Hepatocyte (in vitro differentiated cells): ENCODE measurements around the gene NT5E. TPM values are rescaled to one million over a fixed set of nuclear protein-coding genes. Genes with fewer than 3 reads are reported as not detected.

Experiments used
- DNase-seq: peaks from one replicate; pipeline ENCODE4 v3.0.0-alpha.2; 2016; ENCODE audit warnings: low spot score
- H2AFZ ChIP-seq: fragments of 200-600 bp; sonication (generic); 2 replicates; pipeline ENCODE4 v1.6.0; 2016; ENCODE audit warnings: antibody characterized with exemption, mild to moderate bottlenecking
- H3K27ac ChIP-seq: fragments of 200-600 bp; sonication (generic); 2 replicates; pipeline ENCODE4 v1.5.1; 2016; ENCODE audit warnings: mild to moderate bottlenecking
- H3K27me3 ChIP-seq: fragments of 200-600 bp; sonication (generic); 2 replicates; pipeline ENCODE4 v1.6.1; 2016
- H3K36me3 ChIP-seq: fragments of 200-600 bp; sonication (generic); replicated peaks from 2 replicates; pipeline ENCODE4 v1.5.1; 2016; ENCODE audit warnings: low read depth; ENCODE audit not compliant: insufficient read depth
- H3K4me1 ChIP-seq: fragments of 200-600 bp; sonication (generic); 2 replicates; pipeline ENCODE4 v1.5.1; 2016; ENCODE audit warnings: mild to moderate bottlenecking, moderate library complexity; ENCODE audit not compliant: insufficient read depth
- H3K4me2 ChIP-seq: fragments of 200-600 bp; sonication (generic); 2 replicates; pipeline ENCODE4 v1.6.0; 2016
- H3K4me3 ChIP-seq: fragments of 200-600 bp; sonication (generic); 2 replicates; pipeline ENCODE4 v1.5.1; 2016; ENCODE audit warnings: mild to moderate bottlenecking
- H3K79me2 ChIP-seq: fragments of 200-600 bp; sonication (generic); 2 replicates; pipeline ENCODE4 v1.6.0; 2017; ENCODE audit warnings: mild to moderate bottlenecking
- H3K9me2 ChIP-seq: fragments of 200-600 bp; sonication (generic); replicated peaks from 2 replicates; pipeline ENCODE4 v1.6.0; 2017; ENCODE audit warnings: mild to moderate bottlenecking; ENCODE audit not compliant: insufficient read depth
- H3K9me3 ChIP-seq: fragments of 200-600 bp; sonication (generic); 2 replicates; pipeline ENCODE4 v1.5.1; 2016; ENCODE audit warnings: low read depth, mild to moderate bottlenecking
- H4K20me1 ChIP-seq: fragments of 200-600 bp; sonication (generic); 2 replicates; pipeline ENCODE4 v1.6.0; 2016; ENCODE audit warnings: mild to moderate bottlenecking; ENCODE audit not compliant: insufficient read depth, poor library complexity, severe bottlenecking
- EZH2 ChIP-seq: fragments of 200-600 bp; sonication (generic); IDR thresholded peaks from 2 replicates; pipeline ENCODE4 v1.6.1; 2016; ENCODE audit warnings: antibody characterized with exemption, mild to moderate bottlenecking, borderline replicate concordance
- EZH2phosphoT487 ChIP-seq: fragments of 200-600 bp; sonication (generic); IDR thresholded peaks from one replicate; pipeline ENCODE4 v1.6.1; 2018; ENCODE audit warnings: antibody characterized with exemption, mild to moderate bottlenecking, low read depth, moderate library complexity; ENCODE audit not compliant: unreplicated experiment, severe bottlenecking
- whole genome bisulfite sequencing: methylation state at CpG from one replicate; pipeline ENCODE4 v1.1.6; 2016; ENCODE audit warnings: low lambda C conversion rate; ENCODE audit errors: missing lambda C conversion rate; 5-methylcytosine and 5-hydroxymethylcytosine counted together
- polyA plus RNA-seq: library from polyadenylated mRNA; unstranded; fragments of >200 nt; fragmentation: Nextera tagmentation; extraction: Ambion mirVana; gene quantifications from 2 replicates; pipeline ENCODE4 v1.2.1, GENCODE V29; 2016
- total RNA-seq: library from RNA; depleted of rRNA; stranded (reverse); fragments of >200 nt; gene quantifications from 2 replicates; pipeline ENCODE4 v1.2.3, GENCODE V29; 2014
- TF ChIP-seq, protein P1 (sequence below): fragments of 200-600 bp; sonication (generic); IDR thresholded peaks from 2 replicates; pipeline ENCODE4 v1.5.1; 2016; ENCODE audit warnings: antibody characterized with exemption, mild to moderate bottlenecking; ENCODE audit not compliant: poor library complexity

The NT5E gene
- total and polyA plus RNA-seq, 2 experiments from 2014 or later = 1.8 to 3.0 TPM

DNA sequence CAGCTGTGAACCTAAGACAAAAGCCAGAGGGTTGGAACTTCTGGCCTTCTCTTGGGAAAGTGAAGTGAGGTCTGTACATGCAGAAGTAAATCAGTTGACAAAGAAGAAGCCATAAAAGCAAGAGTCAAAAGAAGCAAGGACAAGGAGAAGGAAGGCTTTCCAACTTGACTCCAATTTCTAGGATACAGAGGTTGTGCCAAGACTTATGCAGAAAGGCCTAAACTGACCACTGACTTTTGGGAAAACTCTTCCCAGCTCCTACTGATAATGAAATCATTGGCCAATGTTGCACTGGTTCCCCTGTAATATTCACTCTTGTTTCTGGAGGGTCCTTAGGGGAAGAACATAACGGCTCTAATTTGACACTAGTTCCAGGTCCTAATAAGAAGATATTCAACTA lies 29.3 kb upstream of the NT5E start:
- H3K9me3 ChIP-seq = no peaks in the 10 kb centered on the region
- H2AFZ ChIP-seq = no peak overlapping the region
- no peaks in the 10 kb centered on the region for H3K9me2 ChIP-seq
- no peaks in the 10 kb centered on the region for H3K27me3 ChIP-seq
- no peaks in the 10 kb centered on the region for H3K79me2 ChIP-seq
- no peak overlapping the region for H3K4me3 ChIP-seq
- 97% methylated on average over 1 of the region's 1 CpG for WGBS
- H3K36me3 ChIP-seq = no peaks in the 10 kb centered on the region
- no peaks in the 10 kb centered on the region for H3K4me1 ChIP-seq
- no peaks in the 10 kb centered on the region for H4K20me1 ChIP-seq
- TF ChIP-seq EZH2 = no peak
- no peak for TF ChIP-seq EZH2phosphoT487
- TF ChIP-seq, protein P1, sequence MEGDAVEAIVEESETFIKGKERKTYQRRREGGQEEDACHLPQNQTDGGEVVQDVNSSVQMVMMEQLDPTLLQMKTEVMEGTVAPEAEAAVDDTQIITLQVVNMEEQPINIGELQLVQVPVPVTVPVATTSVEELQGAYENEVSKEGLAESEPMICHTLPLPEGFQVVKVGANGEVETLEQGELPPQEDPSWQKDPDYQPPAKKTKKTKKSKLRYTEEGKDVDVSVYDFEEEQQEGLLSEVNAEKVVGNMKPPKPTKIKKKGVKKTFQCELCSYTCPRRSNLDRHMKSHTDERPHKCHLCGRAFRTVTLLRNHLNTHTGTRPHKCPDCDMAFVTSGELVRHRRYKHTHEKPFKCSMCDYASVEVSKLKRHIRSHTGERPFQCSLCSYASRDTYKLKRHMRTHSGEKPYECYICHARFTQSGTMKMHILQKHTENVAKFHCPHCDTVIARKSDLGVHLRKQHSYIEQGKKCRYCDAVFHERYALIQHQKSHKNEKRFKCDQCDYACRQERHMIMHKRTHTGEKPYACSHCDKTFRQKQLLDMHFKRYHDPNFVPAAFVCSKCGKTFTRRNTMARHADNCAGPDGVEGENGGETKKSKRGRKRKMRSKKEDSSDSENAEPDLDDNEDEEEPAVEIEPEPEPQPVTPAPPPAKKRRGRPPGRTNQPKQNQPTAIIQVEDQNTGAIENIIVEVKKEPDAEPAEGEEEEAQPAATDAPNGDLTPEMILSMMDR = no peak
- H3K4me2 ChIP-seq = no peak overlapping the region
- no peak overlapping the region for H3K27ac ChIP-seq
- DNase-seq = no peak

DNA sequence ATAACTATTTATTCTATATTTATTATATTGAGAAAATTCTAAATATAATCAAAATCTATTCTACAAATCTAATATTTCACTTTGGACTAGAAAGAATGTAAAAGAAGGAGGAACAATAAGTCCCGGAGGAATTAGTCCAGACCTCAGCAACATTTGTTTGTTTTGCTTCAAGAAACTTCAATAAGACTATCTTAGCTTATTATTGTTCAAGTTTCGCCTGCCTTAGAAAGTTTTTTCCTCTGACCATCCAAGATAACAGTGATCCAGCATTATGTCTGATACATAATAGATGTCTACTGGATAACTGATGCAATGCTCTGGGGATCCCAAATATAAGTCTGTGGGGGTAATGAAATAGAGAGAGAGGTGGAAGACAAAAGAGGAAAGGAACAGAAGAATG lies 28.7 kb upstream of the NT5E start:
- no peak overlapping the region for H3K4me3 ChIP-seq
- no peak for DNase-seq
- no peaks in the 10 kb centered on the region for H3K9me2 ChIP-seq
- no peaks in the 10 kb centered on the region for H3K79me2 ChIP-seq
- no peaks in the 10 kb centered on the region for H3K27me3 ChIP-seq
- WGBS = 84% methylated on average over 2 of the region's 2 CpGs
- no peaks in the 10 kb centered on the region for H3K9me3 ChIP-seq
- no peaks in the 10 kb centered on the region for H3K4me1 ChIP-seq
- H4K20me1 ChIP-seq = no peaks in the 10 kb centered on the region
- no peak overlapping the region for H3K4me2 ChIP-seq
- no peak overlapping the region for H2AFZ ChIP-seq
- no peak overlapping the region for H3K27ac ChIP-seq
- TF ChIP-seq EZH2 (no peak), EZH2phosphoT487 (no peak)
- TF ChIP-seq, protein P1 = no peak
- no peaks in the 10 kb centered on the region for H3K36me3 ChIP-seq

DNA sequence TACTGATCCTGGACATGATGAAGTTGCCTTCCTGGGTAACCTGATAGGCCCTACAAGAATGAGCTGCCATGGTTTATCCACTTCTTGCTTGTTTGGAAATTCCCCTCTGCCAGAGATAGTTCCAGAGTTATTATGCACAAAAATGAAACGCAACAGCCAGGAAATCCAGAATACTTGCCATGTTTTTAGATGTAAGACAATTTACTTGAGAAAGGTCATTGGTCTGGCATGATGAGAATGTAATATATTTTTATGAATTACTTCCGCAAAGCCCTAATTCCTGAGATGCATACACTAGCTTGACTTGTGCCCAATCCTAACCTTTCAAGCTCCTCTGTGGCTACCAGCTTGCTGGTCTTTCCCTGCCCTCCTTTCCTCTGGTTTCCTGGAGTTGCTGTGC lies 27.9 kb upstream of the NT5E start:
- DNase-seq = no peak
- Histone ChIP-seq H3K27ac (no peak overlapping the region), H4K20me1 (no peaks in the 10 kb centered on the region), H2AFZ (no peak overlapping the region), H3K79me2 (no peaks in the 10 kb centered on the region), H3K4me1 (no peaks in the 10 kb centered on the region), H3K36me3 (no peaks in the 10 kb centered on the region), H3K4me3 (no peak overlapping the region), H3K9me3 (no peaks in the 10 kb centered on the region), H3K4me2 (no peak overlapping the region), H3K9me2 (no peaks in the 10 kb centered on the region), H3K27me3 (no peaks in the 10 kb centered on the region)
- WGBS = 90% methylated on average over 2 of the region's 2 CpGs
- no peak for TF ChIP-seq EZH2phosphoT487
- TF ChIP-seq EZH2 = no peak
- TF ChIP-seq, protein P1 = no peak

DNA sequence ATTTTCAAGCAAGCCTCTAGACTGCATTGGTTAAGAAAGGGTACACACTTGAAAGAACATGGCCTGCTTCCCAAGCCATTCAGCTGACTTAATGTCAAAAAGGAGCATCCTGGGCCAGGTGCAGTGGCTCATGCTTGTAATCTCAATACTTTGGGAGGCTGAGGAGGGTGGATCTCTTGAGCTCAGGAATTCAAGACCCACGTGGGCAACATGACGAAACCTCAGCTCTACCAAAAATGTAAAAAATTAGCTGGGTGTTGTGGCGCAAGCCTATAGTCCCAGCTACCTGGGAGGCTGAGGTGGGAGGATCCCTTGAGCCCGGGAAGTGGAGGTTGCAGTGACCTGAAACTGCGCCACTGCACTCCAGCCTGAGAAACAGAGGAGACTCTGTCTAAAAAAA lies 26.9 kb upstream of the NT5E start:
- Histone ChIP-seq H3K4me3 (no peak overlapping the region), H3K79me2 (no peaks in the 10 kb centered on the region), H3K27ac (no peak overlapping the region), H2AFZ (no peak overlapping the region), H3K27me3 (no peaks in the 10 kb centered on the region), H3K4me2 (no peak overlapping the region), H3K36me3 (no peaks in the 10 kb centered on the region), H4K20me1 (no peaks in the 10 kb centered on the region), H3K9me3 (no peaks in the 10 kb centered on the region), H3K9me2 (no peaks in the 10 kb centered on the region), H3K4me1 (no peaks in the 10 kb centered on the region)
- no peak for DNase-seq
- 89% methylated on average over 5 of the region's 5 CpGs for WGBS
- TF ChIP-seq EZH2phosphoT487 (no peak), EZH2 (no peak)
- TF ChIP-seq, protein P1 = no peak
